HG03439 (cell line): Measurements from ENCODE around the gene KCNJ4.

ENCODE experiments used
- ATAC-seq: cut with Tn5 transposase; IDR thresholded peaks from one replicate; pipeline ENCODE4 v1.9.1; 2021; ENCODE audit warnings: mild to moderate bottlenecking, moderate library complexity; ENCODE audit not compliant: unreplicated experiment

Gene KCNJ4

DNA sequence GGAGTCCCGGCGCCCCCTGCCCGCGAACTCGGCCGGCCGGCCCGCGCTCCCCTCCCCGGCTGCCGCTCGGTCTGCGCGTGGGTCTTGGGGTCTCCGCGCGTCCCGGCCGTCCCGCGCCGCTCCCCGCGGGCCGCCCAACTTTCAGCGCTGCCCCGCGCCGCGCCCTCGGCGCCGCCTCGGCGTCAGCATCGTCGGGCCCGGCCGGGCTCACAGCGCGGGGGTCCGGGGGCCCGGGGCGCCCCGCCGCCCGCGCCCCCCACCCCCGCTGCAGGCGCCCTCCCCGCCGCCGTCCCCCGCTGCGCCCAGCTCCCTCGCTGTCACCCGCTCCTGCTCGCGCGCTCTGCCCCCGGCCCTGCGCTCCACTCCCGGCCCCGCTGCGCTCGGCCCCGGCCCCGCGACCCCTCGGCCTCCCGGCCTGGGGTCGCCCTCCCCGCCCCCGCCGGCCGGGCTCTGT lies at the start of gene KCNJ4:
KCNJ4 (minus strand) TSS at position 124 of the 454 bp plus-strand sequence. CDS start 27,067 bp downstream, outside the sequence.
- no peak for ATAC-seq

DNA sequence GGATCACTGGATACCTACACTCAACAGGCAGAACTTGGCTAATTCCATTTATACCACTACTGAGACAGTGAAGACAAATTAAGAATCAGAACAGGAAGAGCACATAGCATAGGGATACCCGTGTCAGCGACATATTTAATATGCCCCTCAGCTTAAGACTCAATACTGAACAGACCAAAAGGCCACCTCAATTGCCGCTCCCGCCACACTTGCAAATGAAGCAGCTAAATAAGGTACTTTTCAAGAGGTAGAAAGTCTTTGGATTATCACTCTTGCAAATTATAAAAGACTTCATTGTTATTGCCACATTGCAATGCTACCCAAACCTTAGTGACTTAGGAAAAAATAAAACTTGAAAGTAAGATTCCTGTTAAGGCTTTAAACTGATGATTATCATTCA lies 48.0 kb upstream of the KCNJ4 start:
- ATAC-seq, result no peak

DNA sequence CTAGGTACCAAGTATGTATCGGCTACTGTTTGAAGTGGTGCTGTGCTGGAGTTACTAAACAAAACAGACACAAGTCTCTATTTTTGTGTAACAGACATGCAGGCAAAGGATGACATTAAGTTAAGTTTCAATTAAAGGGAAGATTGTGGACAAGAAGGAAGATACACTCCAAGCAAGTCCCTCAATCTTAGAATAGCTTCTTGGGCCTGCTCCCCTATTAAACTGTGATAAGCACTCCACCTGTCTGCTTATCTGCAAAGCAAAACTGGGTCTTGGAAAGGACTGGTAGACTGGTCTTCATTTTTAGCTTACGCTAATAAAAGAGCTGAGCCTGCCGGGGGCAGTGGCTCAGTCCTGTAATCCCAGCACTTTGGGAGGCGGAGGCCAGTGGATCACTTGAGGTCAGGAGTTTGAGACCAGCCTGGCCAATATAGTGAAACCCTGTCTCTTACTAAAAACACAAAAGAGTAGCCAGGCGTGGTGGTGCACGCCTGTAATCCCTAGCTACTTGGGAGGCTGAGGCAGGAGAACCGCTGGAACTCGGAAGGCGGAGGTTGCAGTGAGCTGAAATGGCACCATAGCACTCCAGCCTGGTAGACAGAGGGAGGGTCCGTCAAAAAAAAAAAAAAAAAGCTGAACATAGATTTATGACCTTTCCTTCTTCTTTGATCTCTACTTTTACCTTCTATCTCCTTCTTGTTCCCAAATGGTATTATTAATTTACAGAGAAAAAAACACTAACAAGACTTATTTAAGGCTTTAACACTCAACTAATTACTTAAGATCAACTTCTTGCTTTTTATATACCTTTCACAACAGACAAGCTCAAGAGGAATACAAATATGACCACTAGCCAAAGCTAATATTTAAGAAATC lies 47.0 kb upstream of the KCNJ4 start:
- no peak for ATAC-seq

DNA sequence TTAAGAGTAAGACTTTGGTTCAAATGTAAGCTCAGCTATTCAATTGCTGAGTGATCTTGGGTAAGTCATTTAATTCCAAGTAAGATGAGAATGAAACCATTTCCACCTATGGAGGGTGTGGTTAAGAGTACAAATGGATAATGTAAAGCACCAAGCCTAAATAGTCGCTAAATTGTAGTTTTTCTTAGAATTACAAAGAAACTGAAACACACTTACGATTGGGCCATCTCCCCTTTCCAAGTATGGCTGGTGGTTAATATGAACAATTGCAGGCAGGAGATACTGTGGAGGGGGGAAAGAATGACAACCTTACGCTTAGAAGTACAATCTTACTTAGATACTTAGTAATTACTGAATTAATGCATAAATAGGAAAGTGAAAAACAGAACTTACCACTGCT lies 42.9 kb upstream of the KCNJ4 start:
- no peak for ATAC-seq

DNA sequence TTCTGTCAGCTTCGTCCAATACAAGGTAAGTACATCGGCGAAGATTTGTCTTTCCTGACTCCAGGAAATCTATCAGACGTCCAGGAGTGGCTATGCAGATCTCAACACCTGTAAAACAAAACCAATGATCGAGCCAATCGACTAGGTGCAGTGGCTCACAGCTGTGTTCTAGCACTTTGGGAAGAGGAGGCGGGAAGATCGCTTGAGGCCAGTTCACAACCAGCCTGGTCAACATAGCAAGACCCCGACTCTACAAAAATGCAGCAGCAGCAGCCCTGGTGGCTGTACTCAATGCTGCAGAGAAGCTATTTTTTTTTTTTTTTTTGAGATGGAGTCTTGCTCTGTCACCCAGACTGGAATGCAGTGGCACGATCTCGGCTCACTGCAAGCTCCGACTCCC lies 39.9 kb upstream of the KCNJ4 start:
- ATAC-seq, result no peak

DNA sequence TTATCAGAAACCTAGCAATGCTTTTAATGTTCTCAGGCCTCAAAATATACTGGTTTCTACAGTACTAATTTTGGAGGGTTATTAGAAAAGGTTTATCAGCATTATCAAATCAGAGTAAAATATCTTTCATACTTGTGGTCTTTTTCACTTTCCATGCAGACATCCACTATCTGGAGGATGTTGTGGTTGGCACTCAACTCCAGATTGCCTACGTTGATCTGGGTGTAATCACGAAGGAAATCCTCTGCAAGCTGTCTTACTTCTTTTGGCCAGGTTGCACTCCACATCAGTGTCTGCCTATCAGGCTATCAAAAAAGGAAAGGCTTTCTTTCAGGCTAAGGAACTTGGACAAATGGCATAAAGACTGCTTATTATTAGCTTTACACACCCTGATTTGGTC lies 39.5 kb upstream of the KCNJ4 start:
- no peak for ATAC-seq

DNA sequence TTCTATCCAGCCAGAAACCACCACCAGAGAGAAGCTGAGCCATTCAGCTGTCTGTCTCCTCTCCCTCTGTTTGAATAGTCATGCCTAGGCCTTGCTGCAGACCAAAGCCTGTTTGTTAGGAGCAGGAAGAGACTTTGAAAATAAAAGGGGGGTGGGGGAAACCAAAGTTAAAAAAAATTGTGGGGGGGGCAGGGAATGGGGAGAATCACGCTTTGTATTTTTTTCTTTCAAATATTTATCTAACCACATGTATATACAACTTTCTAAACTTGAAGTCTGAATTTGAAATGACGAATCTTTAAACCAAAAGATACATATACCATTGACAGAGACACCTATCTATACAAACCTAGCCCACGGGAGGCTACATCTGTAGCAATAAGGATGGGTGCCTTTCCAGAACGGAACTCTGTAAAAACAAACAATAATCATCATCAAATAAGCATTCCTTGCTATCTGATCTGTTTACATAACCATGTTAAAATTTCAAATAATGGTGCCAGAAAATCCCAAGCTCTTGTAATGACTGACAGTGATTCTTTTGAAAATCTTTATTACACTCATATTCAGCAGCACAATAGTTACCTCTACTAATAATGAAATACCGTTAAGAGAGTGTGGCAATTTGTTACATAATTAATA lies 36.8 kb upstream of the KCNJ4 start:
- no peak for ATAC-seq

DNA sequence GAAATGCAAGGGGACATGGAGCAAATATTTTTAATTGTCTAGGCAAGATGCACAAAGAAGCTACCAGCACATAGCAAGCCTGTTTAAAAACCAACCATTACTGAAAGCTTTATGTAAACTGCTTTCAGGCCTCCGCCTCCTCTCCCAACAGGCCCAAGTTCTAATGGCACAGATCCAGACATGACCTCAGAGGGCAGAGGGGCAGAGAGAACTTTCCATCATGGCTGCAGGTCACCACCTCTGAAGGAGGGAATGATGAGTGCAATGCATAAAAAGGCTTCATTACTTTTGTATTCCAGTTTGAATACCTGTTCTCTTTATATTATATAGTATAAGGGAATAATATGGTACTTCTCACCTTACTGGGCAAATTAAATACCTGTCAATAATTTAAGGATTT lies 35.9 kb upstream of the KCNJ4 start:
- no peak for ATAC-seq

DNA sequence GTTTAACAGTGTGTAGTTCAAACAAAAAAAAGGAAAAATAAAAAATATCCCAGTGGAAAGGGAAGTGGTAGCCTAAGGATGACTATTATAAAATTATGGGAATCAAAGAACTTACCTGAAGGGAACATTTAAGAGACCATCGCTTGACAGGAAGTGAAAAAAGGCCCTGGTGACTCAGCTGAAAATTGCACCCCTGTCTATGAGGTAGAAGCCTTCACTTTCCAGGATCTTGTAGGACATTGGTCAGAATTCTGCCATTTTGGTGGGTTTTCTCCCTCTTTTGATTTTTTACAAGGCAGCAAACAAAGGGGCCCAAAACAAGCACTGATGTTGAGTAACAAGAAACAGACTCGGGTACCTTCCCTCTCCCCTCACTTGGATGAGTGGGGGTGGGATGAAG lies 35.5 kb upstream of the KCNJ4 start:
- ATAC-seq, result no peak

DNA sequence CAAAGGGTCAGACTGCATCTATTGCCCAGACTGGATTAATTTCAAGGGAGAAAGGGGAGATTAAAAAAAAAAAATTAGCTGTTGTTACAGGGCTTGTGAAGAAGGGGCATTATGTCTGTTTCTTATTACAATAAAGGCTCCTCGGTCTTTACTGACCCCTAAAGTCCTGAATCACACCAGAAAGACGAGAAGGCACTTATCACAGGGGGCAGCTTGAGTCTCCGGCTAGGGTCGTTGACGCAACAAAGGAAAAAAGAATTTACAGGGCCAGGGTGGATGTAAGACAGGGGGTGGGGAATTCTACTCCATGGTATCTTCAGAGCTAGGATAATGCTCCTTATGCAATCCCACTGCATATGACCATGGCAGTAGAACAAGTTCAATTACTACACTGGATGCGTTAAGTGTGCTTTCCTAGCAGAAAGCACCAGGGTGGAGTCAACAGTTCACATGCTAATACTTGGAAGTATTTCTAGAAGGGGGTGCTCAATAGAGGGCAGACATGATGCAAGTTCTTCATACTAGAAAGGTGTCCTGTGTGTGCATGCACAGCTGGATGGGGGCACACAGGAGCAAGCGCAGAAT lies 34.7 kb upstream of the KCNJ4 start:
- ATAC-seq, result no peak

DNA sequence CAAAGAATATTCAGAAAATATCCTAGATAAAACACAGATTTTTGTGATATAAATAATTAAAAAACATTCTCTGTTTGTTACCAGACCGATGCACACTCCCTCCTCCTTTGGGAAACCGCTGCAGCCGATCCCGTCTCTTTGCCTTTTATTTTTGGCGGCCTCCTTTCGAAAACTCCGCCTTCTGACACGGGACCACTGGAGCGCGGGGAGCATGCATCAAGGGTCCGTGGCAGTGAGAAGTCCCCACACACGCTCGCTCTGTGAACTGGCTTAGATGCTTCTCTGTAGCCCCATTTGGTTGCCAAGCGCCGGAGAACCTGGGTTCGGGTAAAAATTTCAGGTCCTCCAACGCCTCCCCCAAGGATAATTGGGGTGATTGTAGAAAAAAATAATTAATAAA lies 34.1 kb upstream of the KCNJ4 start:
- no peak for ATAC-seq

DNA sequence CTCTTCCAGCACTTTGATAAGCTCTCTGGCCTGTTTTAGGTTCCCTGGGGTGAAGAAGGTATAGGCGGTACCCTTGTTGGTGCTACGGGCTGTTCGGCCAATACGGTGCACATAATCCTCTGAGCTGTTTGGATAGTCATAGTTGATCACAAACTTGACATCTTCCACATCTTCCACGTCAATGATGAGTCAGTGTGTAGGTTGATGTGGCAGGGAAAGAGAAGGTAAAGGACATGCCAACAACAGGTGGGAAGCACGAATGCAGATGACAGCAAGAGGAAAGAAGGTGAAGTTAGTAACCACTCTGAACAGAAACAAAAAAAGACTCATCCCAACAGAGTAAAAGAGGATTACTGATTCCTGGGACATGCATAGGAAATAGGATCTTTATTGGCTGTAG lies 32.9 kb upstream of the KCNJ4 start:
- no peak for ATAC-seq

DNA sequence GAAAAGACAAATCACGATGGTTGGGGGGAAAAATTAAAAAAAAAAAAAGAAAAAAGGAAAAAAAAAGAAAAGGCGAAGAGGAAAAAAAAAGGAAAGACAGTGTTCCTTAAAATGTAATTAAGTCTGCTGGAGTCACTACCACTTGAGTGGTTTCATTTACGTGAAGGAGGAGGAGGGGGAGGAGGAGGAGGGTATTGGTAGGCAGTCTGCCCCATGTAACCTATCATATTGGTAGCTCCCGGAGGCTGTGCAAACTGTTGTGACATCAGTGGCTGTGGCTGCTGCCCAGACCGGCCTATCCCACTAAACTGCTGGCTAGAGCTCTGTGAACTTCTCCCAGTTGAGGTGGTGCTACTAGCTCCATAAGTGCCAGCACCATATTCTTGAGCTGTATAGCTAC lies 30.8 kb upstream of the KCNJ4 start:
- ATAC-seq, result no peak

DNA sequence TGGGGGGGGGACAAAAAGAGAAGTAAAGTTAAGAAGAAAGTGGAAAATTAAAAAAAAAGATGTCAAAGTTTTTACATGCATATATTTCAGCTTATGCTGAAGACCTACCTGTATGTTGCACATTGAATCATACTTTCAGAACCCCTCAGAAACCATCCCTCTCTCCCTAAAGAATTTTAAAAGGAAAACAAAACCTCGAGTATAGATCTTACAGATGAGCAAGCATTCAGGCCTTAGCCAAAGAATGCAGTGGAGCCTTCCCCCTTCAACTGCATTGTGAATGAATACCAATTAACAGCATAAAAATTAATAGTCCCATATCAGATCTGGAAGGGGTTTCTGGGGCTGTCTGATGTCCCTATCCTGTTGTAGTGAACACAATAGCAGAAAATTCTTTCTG lies 29.2 kb upstream of the KCNJ4 start:
- no peak for ATAC-seq

DNA sequence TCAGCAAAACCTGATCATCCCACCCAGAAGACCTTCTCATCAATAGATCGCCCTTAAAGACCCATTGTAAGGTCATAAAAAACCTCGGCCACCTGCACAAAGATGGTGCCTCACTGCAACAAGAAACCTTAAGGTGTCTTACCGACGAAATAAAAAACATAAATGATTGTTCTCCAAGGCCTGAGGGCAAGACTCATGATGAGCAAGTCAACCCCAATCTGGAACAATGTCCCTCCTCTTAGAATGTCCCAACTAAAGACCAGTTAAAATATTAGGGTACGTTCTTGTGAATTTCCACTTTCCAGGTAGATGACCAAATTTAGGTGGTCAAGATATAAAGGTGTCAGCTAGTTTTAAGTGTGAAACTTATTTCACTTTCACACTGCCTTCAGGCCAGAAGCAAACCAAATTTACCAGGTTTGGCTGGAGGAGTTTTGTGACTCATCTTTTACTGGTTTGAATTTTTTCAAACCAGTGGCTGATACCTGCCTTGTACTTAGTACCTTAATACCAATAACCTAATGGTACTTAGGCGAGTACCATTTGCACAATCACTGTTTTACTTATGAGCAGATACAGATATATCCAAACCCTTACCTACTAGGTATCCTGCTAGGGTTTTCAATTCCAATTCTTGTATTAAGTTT lies 27.8 kb upstream of the KCNJ4 start:
- no peak for ATAC-seq

DNA sequence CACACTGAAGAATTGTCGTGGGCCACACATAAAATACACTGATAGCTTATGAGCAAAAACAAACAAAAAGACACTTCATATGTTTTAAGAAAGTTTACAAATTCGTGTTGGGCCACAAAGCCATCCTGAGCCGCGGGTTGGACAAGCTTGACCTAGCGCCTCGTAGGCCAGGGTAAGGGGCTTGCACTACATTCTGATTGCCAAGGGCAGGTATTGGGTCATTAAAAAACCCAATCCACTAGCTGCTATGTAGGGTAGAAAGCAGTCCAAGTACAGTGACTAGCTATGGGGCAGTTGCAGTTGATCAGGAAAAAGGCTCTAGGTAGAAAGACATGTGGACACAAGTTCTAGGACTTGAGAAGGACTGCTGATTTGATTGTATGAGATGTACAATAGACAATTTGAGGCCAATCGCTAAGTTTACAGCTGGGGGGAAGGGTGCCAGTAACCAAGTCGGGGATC lies 26.9 kb upstream of the KCNJ4 start:
- ATAC-seq, result no peak

DNA sequence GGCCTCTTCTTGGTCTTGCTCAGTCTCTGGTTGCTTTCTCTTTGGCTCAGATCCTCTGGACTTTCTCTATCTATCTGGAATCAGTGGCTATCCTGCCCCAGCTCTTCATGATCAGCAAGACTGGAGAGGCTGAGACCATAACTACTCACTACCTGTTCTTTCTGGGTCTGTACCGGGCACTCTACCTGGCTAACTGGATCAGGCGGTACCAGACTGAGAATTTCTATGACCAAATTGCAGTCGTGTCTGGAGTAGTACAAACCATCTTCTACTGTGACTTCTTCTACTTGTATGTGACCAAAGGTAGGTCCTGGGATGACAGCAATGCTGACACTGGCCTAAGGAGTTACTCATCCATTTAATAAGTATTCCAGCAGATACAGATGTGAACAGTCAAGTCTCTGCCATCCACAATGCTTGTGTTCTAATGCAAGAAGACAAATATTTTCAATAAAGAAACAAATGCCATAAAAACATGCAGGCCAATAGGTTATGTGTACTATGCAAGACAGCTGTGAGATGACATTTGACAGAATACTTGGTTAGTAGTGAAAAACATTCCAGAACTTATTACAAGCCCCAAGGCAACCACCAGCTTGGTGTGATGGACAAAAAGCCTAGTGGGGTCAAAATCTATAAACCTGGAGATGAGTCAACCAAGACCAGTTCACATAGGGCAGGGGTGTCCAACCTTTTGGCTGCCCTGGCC lies 26.3 kb upstream of the KCNJ4 start:
- no peak for ATAC-seq

DNA sequence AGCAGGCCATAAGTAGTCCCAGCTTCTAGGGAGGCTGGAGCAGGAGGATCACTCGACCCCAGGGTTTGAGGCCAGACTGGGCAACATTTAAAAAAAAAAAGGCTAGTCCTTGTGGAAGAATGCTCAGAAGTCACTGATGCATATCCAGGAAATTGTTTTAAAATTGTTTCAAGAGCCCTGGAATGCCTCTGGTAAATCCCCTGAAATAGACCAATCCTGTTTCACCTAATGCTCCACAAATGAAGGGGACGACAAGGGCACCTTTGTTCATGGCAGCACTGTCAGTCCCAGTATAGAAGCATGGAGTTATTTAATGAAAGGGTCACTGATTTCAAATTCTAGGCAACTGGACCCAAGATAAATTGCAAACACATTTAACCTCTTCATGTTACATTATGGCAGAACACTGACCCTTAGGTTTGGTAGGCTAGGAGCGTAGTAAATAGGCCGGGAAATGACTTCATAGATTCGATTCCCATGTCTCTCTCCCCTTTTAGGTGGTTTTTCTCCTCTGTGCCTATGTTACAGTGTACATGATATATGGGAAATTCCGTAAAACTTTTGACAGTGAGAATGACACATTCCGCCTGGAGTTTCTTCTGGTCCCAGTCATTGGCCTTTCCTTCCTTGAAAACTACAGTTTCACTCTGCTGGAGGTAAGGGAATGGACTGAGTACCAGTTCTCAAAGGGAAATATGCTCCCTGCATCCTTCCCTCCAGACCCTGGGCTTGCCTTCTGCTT lies 24.3 kb upstream of the KCNJ4 start:
- no peak for ATAC-seq

DNA sequence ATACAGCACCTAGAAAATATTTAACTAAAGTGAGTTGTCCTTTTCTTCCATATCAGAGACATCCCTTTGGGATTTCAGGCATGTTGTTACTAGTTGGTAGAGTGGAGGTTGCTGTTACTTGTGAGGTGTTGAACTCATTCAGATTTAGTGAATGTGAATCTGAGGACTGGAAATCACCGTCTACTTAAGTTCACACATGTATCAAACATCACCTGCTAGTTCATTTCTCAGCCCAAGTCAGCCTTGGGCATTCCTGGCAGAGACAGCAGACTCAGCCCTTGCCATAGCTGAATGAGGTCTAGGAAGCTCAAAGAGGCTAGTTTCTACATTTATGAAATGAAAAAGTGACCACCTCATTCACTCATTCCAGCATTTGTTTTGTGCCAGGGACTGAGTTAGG lies 22.6 kb upstream of the KCNJ4 start:
- no peak for ATAC-seq

DNA sequence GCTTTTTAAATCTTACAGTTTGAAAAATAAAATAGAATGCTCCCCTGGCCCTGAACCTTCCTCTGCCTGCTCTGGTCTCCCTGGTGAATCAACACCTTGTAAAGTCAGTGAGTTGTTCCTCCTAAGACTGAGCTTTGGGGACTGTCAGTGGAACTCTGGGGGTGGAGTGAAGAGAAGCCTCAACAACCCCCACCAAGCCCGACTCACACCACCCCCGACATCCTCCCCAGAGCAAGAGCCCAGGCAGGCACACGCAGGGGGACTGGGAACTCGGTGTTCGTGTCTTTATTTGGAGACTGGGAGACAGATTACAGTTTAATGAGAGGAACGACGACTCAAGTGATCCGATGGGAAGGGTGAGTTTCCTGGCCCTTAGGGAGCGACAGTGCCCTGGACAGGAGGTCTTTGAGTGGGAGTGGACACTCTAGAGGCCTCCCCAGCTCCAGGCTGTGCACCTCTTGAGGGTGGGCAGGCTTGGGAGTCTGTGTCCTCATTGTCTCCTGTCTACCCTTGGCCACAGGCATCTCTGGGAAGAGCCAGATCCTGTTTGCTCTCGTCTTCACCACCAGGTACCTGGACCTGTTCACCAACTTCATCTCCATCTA lies 19.1 kb upstream of the KCNJ4 start:
- no peak for ATAC-seq
